ENCODE results near the gene BLM.
"Not testable (repeated sequence)": the region's sequence is repeated elsewhere in the genome, so short reads cannot be mapped to it uniquely, and the experiment has no call there.

The BLM gene

GRCh38 chr15:90716976-90717821 lies at the start of gene BLM:
Gene BLM (plus strand): TSS chr15:90717346. CDS start chr15:90747393, 30,047 bp downstream.
- POLR2A ChIA-PET: interaction anchor here (0.6 to 2.3 kb wide), 38 partner anchors 9 to 484 kb away, joined by 3 to 23 read pairs (median 4); partner anchors contain the start of genes CIB1, GDPGP1, MAN2A2 and UNC45A
- CTCF ChIA-PET: interaction anchor here (0.8 to 1.7 kb wide), 4 partner anchors 9 to 214 kb away, joined by 3 to 5 read pairs (median 4); partner anchors contain the start of gene HDDC3

GRCh38 chr15:90667755-90668345 lies 49.3 kb upstream of the BLM start:
- DNase-seq (ENCODE audit: extremely low spot score); POLR2A ChIA-PET: not testable (repeated sequence)
- CTCF ChIA-PET: interaction anchor here (1.1 kb wide), 1 partner anchor 265 kb away, joined by 5 read pairs; the partner anchor contains the start of gene HDDC3

More at GRCh38 chr15:90716976-90717821, at the start of gene BLM:
- peak; percentile 99 for DNase-seq (ENCODE audit: extremely low spot score)
- TF ChIP-seq ELF4 (IDR thresholded peaks at IDR 0.05): peak; percentile 67
- no peak for TF ChIP-seq SP1 (IDR thresholded peaks at IDR 0.05)
- TF ChIP-seq, protein P1, sequence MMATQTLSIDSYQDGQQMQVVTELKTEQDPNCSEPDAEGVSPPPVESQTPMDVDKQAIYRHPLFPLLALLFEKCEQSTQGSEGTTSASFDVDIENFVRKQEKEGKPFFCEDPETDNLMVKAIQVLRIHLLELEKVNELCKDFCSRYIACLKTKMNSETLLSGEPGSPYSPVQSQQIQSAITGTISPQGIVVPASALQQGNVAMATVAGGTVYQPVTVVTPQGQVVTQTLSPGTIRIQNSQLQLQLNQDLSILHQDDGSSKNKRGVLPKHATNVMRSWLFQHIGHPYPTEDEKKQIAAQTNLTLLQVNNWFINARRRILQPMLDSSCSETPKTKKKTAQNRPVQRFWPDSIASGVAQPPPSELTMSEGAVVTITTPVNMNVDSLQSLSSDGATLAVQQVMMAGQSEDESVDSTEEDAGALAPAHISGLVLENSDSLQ (IDR thresholded peaks at IDR 0.05): no peak
- TF ChIP-seq L3MBTL2 (conservative IDR thresholded peaks at IDR 0.05): peak; percentile 90

GRCh38 chr15:90670631-90671030 lies 46.5 kb upstream of the BLM start:
- CTCF ChIA-PET: interaction anchor here (1.4 kb wide), 1 partner anchor 215 kb away, joined by 3 read pairs; no protein-coding TSS in a partner anchor
- POLR2A ChIA-PET: interaction anchor here (0.9 kb wide), 1 partner anchor 46 kb away, joined by 3 read pairs; the partner anchor contains the start of gene BLM

DNA sequence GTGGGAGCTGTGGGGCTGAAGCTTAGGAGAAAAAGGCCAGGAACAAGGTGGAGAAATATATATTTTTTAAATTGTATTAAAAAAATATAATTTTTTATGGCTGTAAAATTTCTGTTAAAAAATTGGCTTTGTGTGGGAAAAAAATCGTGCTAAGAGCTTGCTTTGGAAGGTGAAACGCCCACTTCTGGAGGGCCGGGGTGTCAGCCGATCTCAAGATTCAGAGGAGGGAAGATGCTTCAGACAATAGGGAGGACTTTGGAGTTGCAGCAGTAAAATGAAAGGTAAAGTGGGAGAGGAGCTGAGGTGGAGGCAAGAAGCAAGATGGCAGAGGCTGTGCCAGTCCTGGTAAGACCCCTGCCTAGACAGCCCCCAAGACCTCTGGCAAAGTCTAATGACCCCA lies 45.9 kb upstream of the BLM start:
- POLR2A ChIA-PET: no interaction called here
- no peak for DNase-seq (ENCODE audit: extremely low spot score)
- CTCF ChIA-PET: interaction anchor here (1.4 kb wide), 1 partner anchor 215 kb away, joined by 3 read pairs; no protein-coding TSS in a partner anchor
- no peak for TF ChIP-seq FOXA1 (IDR thresholded peaks at IDR 0.05)
- TF ChIP-seq L3MBTL2 (conservative IDR thresholded peaks at IDR 0.05): no peak
- TF ChIP-seq HDGF (IDR thresholded peaks at IDR 0.05; ENCODE audit: borderline replicate concordance): no peak
- no peak for TF ChIP-seq SUZ12 (IDR thresholded peaks at IDR 0.05)
- TF ChIP-seq TARDBP (IDR thresholded peaks at IDR 0.05): no peak
- TF ChIP-seq, protein P1 (IDR thresholded peaks at IDR 0.05): no peak
- TF ChIP-seq ELF4 (IDR thresholded peaks at IDR 0.05): no peak
- no peak for TF ChIP-seq LEF1 (IDR thresholded peaks at IDR 0.05; ENCODE audit: borderline replicate concordance)
- TF ChIP-seq SP1 (IDR thresholded peaks at IDR 0.05): no peak

More at GRCh38 chr15:90670631-90671030, 46.5 kb upstream of the BLM start:
- not testable (repeated sequence) for DNase-seq (ENCODE audit: extremely low spot score)

DNA sequence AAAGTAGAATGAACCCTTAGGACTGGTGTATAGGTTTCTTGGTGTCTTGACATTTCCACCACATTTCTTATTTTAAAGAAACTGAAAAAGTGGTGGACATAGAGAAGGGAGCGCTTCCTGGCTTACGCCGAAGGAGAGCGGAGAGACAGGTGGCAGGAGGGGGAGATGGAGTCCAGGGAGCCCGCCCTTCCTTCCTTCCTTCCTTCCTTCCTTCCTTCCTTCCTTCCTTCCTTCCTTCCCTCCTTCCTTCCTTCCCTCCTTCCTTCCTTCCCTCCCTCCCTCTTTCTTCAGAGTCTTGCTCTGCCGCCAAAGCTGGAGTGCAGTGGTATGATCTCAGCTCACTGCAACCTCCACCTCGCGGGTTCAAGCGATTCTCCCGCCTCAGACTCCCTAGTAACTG lies 43.8 kb upstream of the BLM start:
- CTCF ChIA-PET: not testable (repeated sequence)
- POLR2A ChIA-PET: interaction anchor here (0.7 kb wide), 1 partner anchor 1131 kb away, joined by 5 read pairs; no protein-coding TSS in a partner anchor

DNA sequence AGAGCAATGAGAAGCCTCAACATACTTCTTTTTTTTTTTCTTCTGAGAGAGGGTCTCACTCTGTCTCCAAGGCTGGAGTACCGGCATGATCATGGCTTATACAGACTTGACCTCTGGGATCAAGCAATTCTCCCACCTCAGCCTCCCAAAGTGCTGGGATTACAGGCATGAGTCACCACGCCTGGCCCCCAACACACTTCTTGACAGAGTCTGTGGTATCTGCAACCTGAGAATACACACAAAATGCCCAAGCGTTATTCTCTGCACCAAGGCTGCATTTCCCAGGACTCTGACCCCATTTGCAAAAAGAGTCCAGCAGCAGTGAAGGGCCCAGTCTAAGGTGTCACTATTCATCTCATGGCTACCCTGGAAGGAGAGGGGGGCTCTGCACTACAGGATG lies 42.7 kb upstream of the BLM start:
- ChIA-PET CTCF (no interaction called here), POLR2A (no interaction called here)
- TF ChIP-seq, protein P1 (IDR thresholded peaks at IDR 0.05): no peak
- TF ChIP-seq ARNT (IDR thresholded peaks at IDR 0.05) (no peak), ELF4 (IDR thresholded peaks at IDR 0.05) (no peak), FOXA1 (IDR thresholded peaks at IDR 0.05) (no peak), HDGF (IDR thresholded peaks at IDR 0.05; ENCODE audit: borderline replicate concordance) (no peak), SUZ12 (IDR thresholded peaks at IDR 0.05) (no peak), L3MBTL2 (conservative IDR thresholded peaks at IDR 0.05) (no peak), ZNF384 (IDR thresholded peaks at IDR 0.05) (no peak), SP1 (IDR thresholded peaks at IDR 0.05) (no peak), BHLHE40 (IDR thresholded peaks at IDR 0.05; ENCODE audit: borderline replicate concordance) (no peak), CTBP1 (IDR thresholded peaks at IDR 0.05; ENCODE audit: borderline replicate concordance) (no peak), TARDBP (IDR thresholded peaks at IDR 0.05) (no peak), FOXK2 (IDR thresholded peaks at IDR 0.05) (no peak), FOXM1 (IDR thresholded peaks at IDR 0.05; ENCODE audit: borderline replicate concordance) (no peak)
- DNase-seq (ENCODE audit: extremely low spot score): no peak

More for the DNA sequence above, 43.8 kb upstream of the BLM start:
- not testable (repeated sequence) for DNase-seq (ENCODE audit: extremely low spot score)

DNA sequence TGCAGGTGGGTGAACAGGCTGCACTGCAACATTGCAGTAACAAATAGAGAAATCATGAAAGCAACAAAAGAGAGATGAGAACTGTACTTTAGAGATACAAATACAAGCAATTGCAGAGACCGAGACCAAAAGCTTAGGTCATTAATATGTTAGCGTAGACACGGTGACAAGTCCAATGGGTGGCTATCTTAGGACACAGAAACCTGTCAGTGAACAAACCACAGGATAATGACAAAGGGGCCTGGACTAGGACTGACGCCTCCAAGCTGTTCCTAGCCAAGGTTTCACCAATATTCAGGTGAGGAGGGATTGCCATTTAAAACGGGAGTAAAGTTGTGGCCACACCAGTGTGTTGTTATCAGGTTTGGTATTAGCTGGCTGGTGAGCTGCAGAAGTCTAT lies 41.7 kb upstream of the BLM start:
- DNase-seq (ENCODE audit: extremely low spot score): no peak
- ChIA-PET POLR2A (interaction anchor here (1.6 kb wide), 1 partner anchor 42 kb away, joined by 4 read pairs; the partner anchor contains the start of gene BLM), CTCF (no interaction called here)
- TF ChIP-seq FOXM1 (IDR thresholded peaks at IDR 0.05; ENCODE audit: borderline replicate concordance) (no peak), FOXA1 (IDR thresholded peaks at IDR 0.05) (no peak), TARDBP (IDR thresholded peaks at IDR 0.05) (no peak)
